GM12801 (cell line): ENCODE results near the gene CTSF.

Experiments used
- CTCF ChIP-seq: IDR thresholded peaks from one replicate; pipeline ENCODE4 v1.5.1; 2011; ENCODE audit warnings: control low read depth; ENCODE audit not compliant: insufficient read length; ENCODE audit errors: extremely low read depth

The CTSF gene

GRCh38 chr11:66607126-66607834 lies 38.9 kb upstream of the CTSF start:
- TF ChIP-seq CTCF: no peak

GRCh38 chr11:66604155-66604554 lies 35.7 kb upstream of the CTSF start:
- TF ChIP-seq CTCF: no peak

- no peak for TF ChIP-seq CTCF
These were observed 34.7 kb upstream of the CTSF start for GRCh38 chr11:66603072-66603471.

- TF ChIP-seq CTCF: no peak
These were observed 32.3 kb upstream of the CTSF start for GRCh38 chr11:66600631-66601233.

- TF ChIP-seq CTCF: no peak
These were observed 31.8 kb upstream of the CTSF start for GRCh38 chr11:66600219-66600618.

- TF ChIP-seq CTCF: no peak
These were observed 30.6 kb upstream of the CTSF start for GRCh38 chr11:66598993-66599392.

GRCh38 chr11:66595245-66595904 lies 27.0 kb upstream of the CTSF start:
- TF ChIP-seq CTCF: no peak
